WTC11 (cell line): Measurements from ENCODE around the gene SSB.

ENCODE experiments used
- CTCF ChIP-seq: fragments of 200-600 bp; IDR thresholded peaks from 2 replicates; pipeline ENCODE4 v1.8.0; 2022; ENCODE audit warnings: antibody characterized with exemption
- FOXP4 ChIP-seq: sonication (generic); formaldehyde crosslinking; IDR thresholded peaks from 2 replicates; pipeline ENCODE4 v1.8.0; 2022; ENCODE audit warnings: mild to moderate bottlenecking, missing genetic modification reagents
- GABPB1 ChIP-seq: sonication (generic); formaldehyde crosslinking; IDR thresholded peaks from 2 replicates; pipeline ENCODE4 v1.8.1; 2023; ENCODE audit warnings: mild to moderate bottlenecking, missing genetic modification reagents

- TF ChIP-seq GABPB1 (CRISPR knock-in tag) (0 out of 2 replicates have a peak, but pooled peaks have one; percentile 41), FOXP4 (CRISPR knock-in tag) (no peak), CTCF (no peak)
Measured at GRCh38 chr2:169815849-169816248, 17.2 kb downstream of the SSB start.
